GM13976 (cell line): ENCODE data around the gene LAPTM4A.

Source experiments
- DNase-seq: peaks from one replicate; pipeline ENCODE4 v3.0.0; 2012; ENCODE audit warnings: low spot score
- in situ Hi-C: fragments of 300-500 bp; cut with MboI; formaldehyde crosslinking; loops from one replicate; pipeline ENCODE4 v1.12.0; 2022; ENCODE audit warnings: low sequenced_read_pairs, mixed read lengths, inconsistent platforms; ENCODE audit not compliant: unreplicated experiment
- TF ChIP-seq, protein P1 (sequence below): IDR thresholded peaks from 2 replicates; pipeline ENCODE4 v1.5.1; 2012; ENCODE audit warnings: borderline replicate concordance, mild to moderate bottlenecking; ENCODE audit not compliant: insufficient read depth; ENCODE audit errors: extremely low read depth, missing control alignments, control extremely low read depth

LAPTM4A gene

DNA sequence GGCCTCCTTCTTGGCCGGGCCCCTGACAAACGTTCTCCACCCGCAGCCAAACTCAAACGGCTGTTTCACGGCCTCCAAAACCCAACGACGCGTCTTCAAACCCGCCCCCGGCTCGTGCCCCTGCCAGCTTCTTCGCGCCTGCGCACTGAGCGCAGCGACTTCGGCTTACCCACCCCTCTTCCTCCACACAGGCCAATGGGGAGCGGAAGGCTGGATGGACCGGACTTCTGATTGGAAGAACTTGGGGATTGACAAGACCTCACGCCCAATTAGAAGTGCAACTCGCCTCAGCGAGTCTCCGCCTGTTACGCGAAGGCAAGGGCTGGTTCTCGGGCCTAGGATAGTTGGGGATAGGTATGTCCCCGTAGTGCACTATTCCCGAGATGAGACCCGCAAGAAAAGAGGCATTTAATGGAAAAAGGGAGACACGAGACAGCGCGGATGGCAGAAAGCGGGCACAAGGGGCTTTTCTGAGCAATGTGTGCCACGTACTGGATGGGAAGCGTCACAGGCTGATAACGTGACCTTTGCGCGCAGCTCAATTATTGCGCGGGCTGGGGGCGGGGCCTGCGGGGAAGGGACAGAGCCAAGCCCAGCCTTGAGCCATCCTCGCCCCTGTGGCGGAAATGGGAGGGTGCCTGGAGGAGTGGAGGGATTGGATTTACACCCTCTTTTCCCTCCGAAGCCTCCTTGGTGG is at the start of gene LAPTM4A:
Gene LAPTM4A (minus strand): TSS at position 97 of the 697 bp plus-strand sequence. CDS start 108 bp downstream, outside the sequence.
- in situ Hi-C loops = no loop called here
- peak; percentile 98 for DNase-seq
- TF ChIP-seq, protein P1, sequence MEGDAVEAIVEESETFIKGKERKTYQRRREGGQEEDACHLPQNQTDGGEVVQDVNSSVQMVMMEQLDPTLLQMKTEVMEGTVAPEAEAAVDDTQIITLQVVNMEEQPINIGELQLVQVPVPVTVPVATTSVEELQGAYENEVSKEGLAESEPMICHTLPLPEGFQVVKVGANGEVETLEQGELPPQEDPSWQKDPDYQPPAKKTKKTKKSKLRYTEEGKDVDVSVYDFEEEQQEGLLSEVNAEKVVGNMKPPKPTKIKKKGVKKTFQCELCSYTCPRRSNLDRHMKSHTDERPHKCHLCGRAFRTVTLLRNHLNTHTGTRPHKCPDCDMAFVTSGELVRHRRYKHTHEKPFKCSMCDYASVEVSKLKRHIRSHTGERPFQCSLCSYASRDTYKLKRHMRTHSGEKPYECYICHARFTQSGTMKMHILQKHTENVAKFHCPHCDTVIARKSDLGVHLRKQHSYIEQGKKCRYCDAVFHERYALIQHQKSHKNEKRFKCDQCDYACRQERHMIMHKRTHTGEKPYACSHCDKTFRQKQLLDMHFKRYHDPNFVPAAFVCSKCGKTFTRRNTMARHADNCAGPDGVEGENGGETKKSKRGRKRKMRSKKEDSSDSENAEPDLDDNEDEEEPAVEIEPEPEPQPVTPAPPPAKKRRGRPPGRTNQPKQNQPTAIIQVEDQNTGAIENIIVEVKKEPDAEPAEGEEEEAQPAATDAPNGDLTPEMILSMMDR = no peak

DNA sequence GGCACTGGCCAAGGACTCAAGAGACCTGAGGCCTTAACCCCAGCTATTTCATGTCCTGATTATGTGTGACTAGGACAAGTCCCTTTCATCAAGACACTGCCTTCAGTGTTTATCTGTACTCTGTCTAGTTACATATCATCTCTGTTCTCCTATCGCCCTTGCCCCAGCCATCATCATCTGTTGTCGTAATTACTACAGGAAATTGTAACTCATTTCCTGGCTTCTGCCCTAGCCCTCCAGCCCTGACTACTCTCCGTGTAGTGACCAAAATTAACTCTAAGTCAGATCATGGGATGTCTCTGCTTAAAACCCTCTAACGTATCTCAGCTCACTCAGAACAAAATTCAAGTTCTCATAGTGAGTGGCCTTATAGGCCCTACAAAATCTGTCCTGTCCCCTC is 49.3 kb upstream of the LAPTM4A start:
- in situ Hi-C loops = loop anchor here (5.0 kb wide), 1 partner anchor 138 kb away; no protein-coding TSS in a partner anchor
- TF ChIP-seq, protein P1 = no peak
- no peak for DNase-seq

DNA sequence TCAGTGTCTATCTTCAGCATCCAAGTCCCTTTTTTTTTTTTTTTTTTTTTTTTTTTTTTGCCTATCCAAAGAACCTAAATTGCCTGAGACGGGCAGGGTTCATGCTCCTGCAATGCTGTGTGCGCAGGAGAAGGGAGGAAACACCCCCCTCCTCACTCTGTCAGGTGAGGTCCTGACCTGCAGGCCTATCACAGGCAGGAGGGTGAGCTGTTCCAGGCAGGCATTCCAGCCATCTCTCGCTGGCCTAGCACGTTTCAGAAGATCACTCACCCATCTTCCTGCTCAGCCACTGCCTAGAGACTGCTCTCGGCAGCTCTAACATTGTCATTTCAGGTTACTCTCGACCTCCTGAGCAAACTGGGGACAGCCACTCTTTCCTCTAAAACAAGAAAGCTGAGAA is 48.4 kb upstream of the LAPTM4A start:
- DNase-seq = no peak

DNA sequence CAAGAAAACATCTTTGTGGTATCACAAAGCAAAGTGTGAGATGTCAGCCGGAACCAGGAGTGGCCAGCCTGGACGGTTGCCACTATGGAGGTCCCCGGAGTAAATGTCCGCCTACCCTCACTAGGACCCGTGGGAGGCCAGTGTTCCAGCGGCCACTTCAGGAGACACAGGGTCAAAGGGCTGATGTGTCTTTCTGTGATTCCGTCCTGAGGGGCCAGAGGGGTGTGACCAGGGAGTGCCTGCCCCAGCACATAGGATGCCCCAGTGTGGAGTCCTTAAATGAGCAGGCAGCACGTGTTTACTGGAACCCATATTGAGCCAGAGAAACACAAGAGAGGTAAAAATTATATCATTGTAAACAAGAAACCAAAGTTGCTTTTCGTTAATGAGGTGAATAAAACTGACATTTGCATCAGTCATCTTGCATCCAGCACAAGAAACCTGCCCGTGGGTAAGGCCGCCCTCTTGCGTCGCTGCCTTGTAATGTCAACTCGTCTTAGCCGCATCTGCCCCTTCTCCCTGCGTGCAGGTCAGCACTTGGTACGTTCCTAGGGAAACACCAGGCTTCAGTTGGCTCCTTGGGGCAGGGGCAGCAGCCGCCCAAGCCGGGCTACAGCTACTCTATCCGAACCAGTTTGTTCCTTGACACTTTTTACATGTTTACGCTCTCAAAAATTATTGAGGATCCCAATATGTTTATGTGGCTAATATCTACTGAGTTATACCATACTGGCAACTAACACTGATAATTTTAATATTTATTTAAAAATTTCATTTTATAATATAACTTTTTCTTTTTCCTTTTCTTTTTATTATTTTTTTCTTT is 46.7 kb upstream of the LAPTM4A start:
- in situ Hi-C loops = loop anchor here (10.0 kb wide), 1 partner anchor 83 kb away; the partner anchor contains the start of gene MATN3
- TF ChIP-seq, protein P1 = peak; percentile 80
- DNase-seq = peak; percentile 89

More for the DNA sequence above, 48.4 kb upstream of the LAPTM4A start:
- in situ Hi-C loops = loop anchor here (5.0 to 10.0 kb wide), 2 partner anchors 85 to 137 kb away; partner anchors contain the start of gene MATN3
- TF ChIP-seq, protein P1 = no peak

DNA sequence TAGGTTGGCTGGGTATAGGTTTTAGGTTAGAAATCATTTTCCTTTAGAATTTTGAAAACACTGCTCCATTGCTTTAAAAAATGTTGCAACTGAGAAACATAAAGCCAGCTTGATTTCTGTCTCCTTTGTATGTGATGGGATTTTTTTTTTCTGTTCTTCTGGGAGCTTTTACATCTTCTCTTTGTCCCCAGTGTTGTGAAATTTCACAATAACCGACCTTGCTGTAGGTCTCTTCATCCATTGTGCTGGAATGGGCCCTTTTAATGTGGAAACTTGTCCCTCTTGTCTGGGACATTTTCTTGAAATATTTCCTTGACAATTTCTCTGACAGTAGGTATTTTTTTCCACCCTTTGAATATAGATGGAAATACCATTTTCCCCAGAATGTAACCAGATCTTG is 44.0 kb upstream of the LAPTM4A start:
- TF ChIP-seq, protein P1 = no peak
- in situ Hi-C loops = loop anchor here (10.0 kb wide), 1 partner anchor 81 kb away; the partner anchor contains the start of gene MATN3

DNA sequence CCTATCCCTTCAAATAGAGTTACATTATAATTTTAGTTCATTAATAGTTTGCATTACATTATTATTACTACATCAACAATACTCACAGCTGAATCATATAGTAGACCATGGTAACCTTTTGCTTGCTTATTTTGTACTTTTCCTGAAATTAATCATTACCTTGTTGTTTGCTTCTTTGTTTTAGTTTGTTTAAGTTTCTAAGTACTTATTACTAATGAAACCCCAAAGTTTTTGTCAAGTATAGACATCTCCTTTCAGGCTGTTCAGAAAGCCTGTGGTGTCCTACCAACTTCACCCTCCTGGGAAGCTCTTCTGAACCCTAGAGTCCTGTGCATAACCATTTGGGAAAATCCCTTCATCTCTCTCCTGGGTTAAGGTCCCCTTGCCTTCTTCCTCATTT is 43.5 kb upstream of the LAPTM4A start:
- no peak for DNase-seq
- TF ChIP-seq, protein P1 = no peak
- in situ Hi-C loops = loop anchor here (10.0 kb wide), 1 partner anchor 80 kb away; the partner anchor contains the start of gene MATN3

More for the DNA sequence above, 44.0 kb upstream of the LAPTM4A start:
- no peak for DNase-seq
